Thymus (tissue), 11 donors: ENCODE measurements around the gene CLCN4. TPM values are rescaled to one million over a fixed set of nuclear protein-coding genes. Genes with fewer than 3 reads are reported as not detected.

Experiments
- DNase-seq, 9 donors: peaks; one replicate each; pipeline ENCODE4 v3.0.0-alpha.2; 2013; ENCODE audit warnings: low spot score in 9 of 9, low read depth in 6 of 9, missing footprints in 1 of 9
- H3K27ac ChIP-seq, 2 donors: one replicate each; pipeline ENCODE4 v1.5.1; 2013; ENCODE audit warnings: control low read depth in 1 of 2, low read depth in 1 of 2, low read length in 1 of 2, mild to moderate bottlenecking in 1 of 2, moderate library complexity in 1 of 2
- H3K27me3 ChIP-seq, 2 donors: one replicate each; pipeline ENCODE4 v1.5.1; 2013; ENCODE audit warnings: low read length in 1 of 2; ENCODE audit not compliant: control insufficient read depth in 2 of 2, insufficient read depth in 1 of 2
- H3K36me3 ChIP-seq, 2 donors: one replicate each; pipeline ENCODE4 v1.5.1; 2013; ENCODE audit warnings: low read length in 1 of 2, mild to moderate bottlenecking in 1 of 2, moderate library complexity in 1 of 2; ENCODE audit not compliant: control insufficient read depth in 2 of 2, insufficient read depth in 2 of 2
- H3K4me1 ChIP-seq, 2 donors: one replicate each; pipeline ENCODE4 v1.5.1; 2013; ENCODE audit warnings: low read length in 2 of 2; ENCODE audit not compliant: control insufficient read depth in 2 of 2, insufficient read depth in 2 of 2
- H3K4me3 ChIP-seq, 2 donors: one replicate each; pipeline ENCODE4 v1.5.1; 2013; ENCODE audit warnings: low read length in 2 of 2, control low read depth in 1 of 2, mild to moderate bottlenecking in 1 of 2
- H3K9me3 ChIP-seq, 2 donors: one replicate each; pipeline ENCODE4 v1.5.1; 2013; ENCODE audit warnings: low read length in 1 of 2, mild to moderate bottlenecking in 1 of 2; ENCODE audit not compliant: control insufficient read depth in 2 of 2, insufficient read depth in 1 of 2
- WGBS: extraction: QIAGEN DNeasy Blood & Tissue Kit; methylation state at CpG from one replicate; pipeline ENCODE4 v1.1.7; 2013; 5-methylcytosine and 5-hydroxymethylcytosine counted together
- polyA plus RNA-seq: library from polyadenylated mRNA; stranded (reverse); fragments of 200-250 nt; gene quantifications from one replicate; pipeline ENCODE4 v1.2.3, GENCODE V29; 2013
- total RNA-seq: library from RNA; stranded (reverse); fragments of 120-200 nt; gene quantifications from one replicate; pipeline ENCODE4 v1.2.4, GENCODE V29; 2013
- donor health status: healthy.

Gene CLCN4
- total and polyA plus RNA-seq, 2 donors, result 2.2 to 2.6 TPM

DNA sequence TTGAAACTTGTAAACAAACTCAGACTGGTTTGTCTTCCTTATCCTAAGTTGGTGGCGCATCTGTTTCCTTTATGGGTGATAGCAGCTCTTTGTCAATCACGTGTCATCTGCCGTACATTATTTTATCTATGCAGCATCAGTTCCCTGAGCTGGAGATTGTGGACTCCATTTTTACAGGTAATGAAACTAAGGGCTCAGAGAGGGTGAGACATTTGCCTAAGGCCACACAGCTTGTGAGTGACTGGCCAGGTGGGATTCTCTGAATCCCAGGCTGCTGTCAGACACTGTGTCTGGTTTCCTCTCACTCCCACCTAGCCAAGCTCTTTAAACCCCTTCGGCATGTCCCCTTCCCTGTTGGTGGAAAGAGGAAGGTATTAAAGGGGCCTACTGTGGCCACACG, 41.7 kb upstream of the CLCN4 start:
- Histone ChIP-seq H3K4me1 (peaks cover 10 to 19% of the 10 kb centered on the region in 2 donors), H3K27ac (no peak overlapping the region), H3K36me3 (peaks cover 4 to 9% of the 10 kb centered on the region in 2 donors), H3K4me3 (no peak overlapping the region), H3K27me3 (no peaks in the 10 kb centered on the region), H3K9me3 (peaks cover 0 to 20% of the 10 kb centered on the region in 2 donors)
- no peak for DNase-seq
- 88% methylated on average over 5 of the region's 5 CpGs for WGBS

DNA sequence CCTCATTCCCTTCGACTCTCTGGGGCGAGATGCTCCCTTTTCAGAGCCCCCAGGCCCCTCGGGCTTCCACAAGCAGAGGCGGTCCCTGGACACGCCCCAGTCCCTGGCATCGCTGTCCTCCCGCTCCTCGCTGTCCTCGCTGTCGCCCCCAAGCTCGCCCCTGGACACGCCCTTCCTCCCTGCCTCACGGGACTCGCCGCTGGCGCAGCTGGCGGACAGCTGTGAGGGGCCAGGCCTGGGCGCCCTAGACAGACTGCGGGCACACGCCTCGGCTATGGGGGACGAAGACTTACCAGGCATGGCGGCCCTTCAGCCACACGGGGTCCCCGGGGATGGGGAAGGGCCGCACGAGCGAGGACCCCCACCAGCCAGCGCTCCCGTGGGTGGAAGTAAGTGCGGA, 39.5 kb upstream of the CLCN4 start:
- 98% methylated on average over 31 of the region's 31 CpGs for WGBS
- H3K27me3 ChIP-seq, result no peaks in the 10 kb centered on the region
- H3K36me3 ChIP-seq, result peaks cover 4 to 9% of the 10 kb centered on the region in 2 donors
- DNase-seq, result no peak
- no peak overlapping the region for H3K27ac ChIP-seq
- H3K9me3 ChIP-seq, result peaks cover 0 to 34% of the 10 kb centered on the region in 2 donors
- no peak overlapping the region for H3K4me3 ChIP-seq
- H3K4me1 ChIP-seq, result peaks cover 0 to 4% of the 10 kb centered on the region in 2 donors

- 97% methylated on average over 9 of the region's 9 CpGs for WGBS
- H3K4me3 ChIP-seq, result no peak overlapping the region
- H3K9me3 ChIP-seq, result peaks cover 0 to 34% of the 10 kb centered on the region in 2 donors
- peaks cover 0 to 4% of the 10 kb centered on the region in 2 donors for H3K4me1 ChIP-seq
- no peaks in the 10 kb centered on the region for H3K27me3 ChIP-seq
- H3K36me3 ChIP-seq, result peaks cover 4 to 9% of the 10 kb centered on the region in 2 donors
- no peak for DNase-seq
- no peak overlapping the region for H3K27ac ChIP-seq
Observed at GRCh38 chrX:10117864-10118377, 38.9 kb upstream of the CLCN4 start.

GRCh38 chrX:10118530-10118929, 38.2 kb upstream of the CLCN4 start:
- H3K4me1 ChIP-seq, result peaks cover 0 to 4% of the 10 kb centered on the region in 2 donors
- H3K36me3 ChIP-seq, result peaks cover 4 to 9% of the 10 kb centered on the region in 2 donors

GRCh38 chrX:10119399-10119990, 37.3 kb upstream of the CLCN4 start:
- Histone ChIP-seq H3K27me3 (no peaks in the 10 kb centered on the region), H3K4me3 (no peak overlapping the region), H3K27ac (no peak overlapping the region), H3K9me3 (peaks cover 0 to 34% of the 10 kb centered on the region in 2 donors), H3K36me3 (peaks cover 4 to 15% of the 10 kb centered on the region in 2 donors), H3K4me1 (peaks cover 0 to 4% of the 10 kb centered on the region in 2 donors)
- DNase-seq, result peak in 8 of 9 donors; percentile 49 to 91 (median 69)
- 20% methylated on average over 16 of the region's 16 CpGs for WGBS

More at GRCh38 chrX:10118530-10118929, 38.2 kb upstream of the CLCN4 start:
- Histone ChIP-seq H3K9me3 (peaks cover 0 to 34% of the 10 kb centered on the region in 2 donors), H3K27ac (no peak overlapping the region), H3K4me3 (no peak overlapping the region), H3K27me3 (no peaks in the 10 kb centered on the region)
- DNase-seq, result no peak
- WGBS, result 90% methylated on average over 4 of the region's 4 CpGs

DNA sequence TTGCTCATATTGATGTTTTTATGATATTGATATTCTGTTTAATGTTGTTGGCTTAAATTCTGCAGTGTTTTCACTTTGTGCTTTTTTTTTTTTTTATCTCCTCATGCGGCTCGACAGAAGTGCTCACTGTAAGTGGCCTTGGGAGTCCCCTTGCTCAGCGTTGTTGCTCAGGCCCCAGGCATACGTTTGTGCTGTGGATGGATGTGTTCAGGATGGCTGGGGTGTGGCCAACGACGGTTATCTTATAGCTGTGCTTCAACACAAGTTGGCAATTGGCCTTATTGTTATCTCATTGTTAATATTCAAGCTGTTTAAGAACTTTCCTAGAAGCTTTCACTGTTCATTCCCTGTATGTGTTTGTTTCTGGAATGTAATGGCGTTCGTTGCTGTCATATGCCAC, 36.4 kb upstream of the CLCN4 start:
- 90% methylated on average over 8 of the region's 8 CpGs for WGBS
- Histone ChIP-seq H3K27ac (no peak overlapping the region), H3K4me1 (peaks cover 0 to 4% of the 10 kb centered on the region in 2 donors)

GRCh38 chrX:10120828-10121227, 35.9 kb upstream of the CLCN4 start:
- peaks cover 0 to 4% of the 10 kb centered on the region in 2 donors for H3K4me1 ChIP-seq
- no peak for DNase-seq
- H3K36me3 ChIP-seq, result peaks cover 4 to 21% of the 10 kb centered on the region in 2 donors
- peaks cover 0 to 34% of the 10 kb centered on the region in 2 donors for H3K9me3 ChIP-seq
- WGBS, result 75% methylated on average over 7 of the region's 7 CpGs
- no peaks in the 10 kb centered on the region for H3K27me3 ChIP-seq
- no peak overlapping the region for H3K27ac ChIP-seq
- no peak overlapping the region for H3K4me3 ChIP-seq

More for the DNA sequence above, 36.4 kb upstream of the CLCN4 start:
- Histone ChIP-seq H3K36me3 (peaks cover 4 to 21% of the 10 kb centered on the region in 2 donors), H3K9me3 (peaks cover 0 to 34% of the 10 kb centered on the region in 2 donors), H3K27me3 (no peaks in the 10 kb centered on the region), H3K4me3 (no peak overlapping the region)
- DNase-seq, result no peak

DNA sequence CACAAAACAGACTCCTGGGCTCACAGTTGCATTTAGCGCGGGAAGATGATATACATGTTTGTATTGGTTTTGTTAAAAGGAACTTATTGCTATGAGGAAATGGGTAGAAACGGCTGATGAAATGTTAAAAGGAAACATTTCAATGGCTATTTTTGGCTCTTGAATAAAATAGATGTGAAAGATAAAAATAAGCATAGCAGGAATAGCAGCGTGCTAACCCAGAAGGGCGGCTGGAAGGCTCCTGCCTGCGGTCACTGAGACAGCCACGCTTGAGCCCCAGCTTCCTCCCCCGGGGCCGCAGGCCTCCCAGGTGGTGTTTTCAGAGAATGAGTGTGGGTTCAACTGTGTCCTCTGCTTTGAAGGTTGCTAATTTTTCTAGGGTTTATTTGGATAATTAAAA, 35.0 kb upstream of the CLCN4 start:
- peaks cover 0 to 34% of the 10 kb centered on the region in 2 donors for H3K9me3 ChIP-seq
- 10% methylated on average over 9 of the region's 9 CpGs for WGBS
- peaks cover 4 to 21% of the 10 kb centered on the region in 2 donors for H3K36me3 ChIP-seq
- H3K4me1 ChIP-seq, result peaks cover 0 to 4% of the 10 kb centered on the region in 2 donors
- no peak for DNase-seq
- H3K4me3 ChIP-seq, result no peak overlapping the region
- no peak overlapping the region for H3K27ac ChIP-seq
- no peaks in the 10 kb centered on the region for H3K27me3 ChIP-seq

DNA sequence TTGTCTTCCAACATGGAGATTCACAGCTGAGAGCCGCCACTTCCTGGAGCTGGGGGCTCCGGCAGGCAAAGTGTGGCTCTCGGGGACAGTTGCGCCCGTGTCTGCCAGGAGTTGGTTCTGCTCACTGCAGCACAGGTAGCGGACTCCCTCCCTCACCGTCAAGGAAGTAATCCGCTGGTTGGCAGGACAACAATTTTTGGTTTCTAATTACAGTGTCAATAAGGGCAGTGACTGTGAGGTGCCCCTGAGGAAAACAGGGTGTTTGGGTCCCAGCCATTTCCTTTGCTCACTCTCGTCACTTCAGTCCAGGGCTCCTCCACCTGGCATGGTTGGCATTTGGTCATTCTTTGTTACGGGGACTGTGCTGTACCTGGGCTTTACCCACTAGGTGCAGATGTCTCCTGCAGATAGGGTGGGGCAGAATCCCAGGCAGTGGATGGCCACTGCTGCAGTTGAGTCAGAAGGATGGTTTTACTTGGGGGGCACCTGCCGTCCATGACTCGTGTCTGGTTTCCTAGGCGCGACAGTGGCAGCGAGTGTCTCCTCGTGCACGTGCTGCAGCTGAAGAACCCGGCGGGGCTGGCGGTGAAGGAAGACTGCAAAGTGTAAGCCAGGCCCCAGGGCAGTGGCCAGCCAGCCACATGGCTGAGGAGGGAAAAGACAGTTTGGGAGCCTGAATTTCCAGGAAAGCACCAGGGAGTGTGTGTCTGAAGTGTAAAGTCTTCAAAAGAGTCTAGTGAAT, 32.1 kb upstream of the CLCN4 start:
- WGBS, result 97% methylated on average over 20 of the region's 20 CpGs
- Histone ChIP-seq H3K4me1 (peaks cover 0 to 4% of the 10 kb centered on the region in 2 donors), H3K27ac (no peak overlapping the region), H3K9me3 (peaks cover 0 to 15% of the 10 kb centered on the region in 2 donors), H3K4me3 (no peak overlapping the region), H3K36me3 (peaks cover 1 to 14% of the 10 kb centered on the region in 2 donors), H3K27me3 (no peaks in the 10 kb centered on the region)
- DNase-seq, result no peak
